Activated CD8-positive, alpha-beta memory T cell treated with anti-CD3 and anti-CD28 coated beads, Interleukin-2, amount 10 ng/mL, durations not matched to agents 7 days and 5 days (primary cell): ENCODE data around the gene ILK. TPM values are rescaled to one million over a fixed set of nuclear protein-coding genes. Genes with fewer than 3 reads are reported as not detected.
A peak's percentile ranks its signal among the peaks of the same experiment; 100 is the strongest.

ENCODE experiments used
- ATAC-seq: fragments of 150-1000 bp; cut with Tn5 transposase; one replicate; pipeline ENCODE4 v1.10.0; 2021; ENCODE audit warnings: moderate library complexity
- CTCF ChIA-PET: fragments of 350-600 bp; sonication (Branson Sonifier 250); formaldehyde crosslinking; loops from one replicate; lab custom pipeline; 2021; ENCODE audit warnings: antibody characterized with exemption; lab: Charles Lee
- DNase-seq: peaks from one replicate; pipeline ENCODE4 v3.0.0-alpha.2; 2020
- H3K27ac Mint-ChIP-seq: one replicate; pipeline ENCODE4 v1.8.0; 2021; ENCODE audit warnings: mild to moderate bottlenecking, mixed read lengths
- H3K27me3 Mint-ChIP-seq: one replicate; pipeline ENCODE4 v1.8.0; 2021; ENCODE audit warnings: mixed read lengths
- H3K36me3 Mint-ChIP-seq: one replicate; pipeline ENCODE4 v1.8.0; 2021; ENCODE audit warnings: mild to moderate bottlenecking, mixed read lengths
- H3K4me1 Mint-ChIP-seq: one replicate; pipeline ENCODE4 v1.8.0; 2021; ENCODE audit warnings: mixed read lengths
- H3K4me3 Mint-ChIP-seq: one replicate; pipeline ENCODE4 v1.8.0; 2021; ENCODE audit warnings: mild to moderate bottlenecking, moderate library complexity, mixed read lengths
- H3K9me3 Mint-ChIP-seq: one replicate; pipeline ENCODE4 v1.8.0; 2022; ENCODE audit warnings: low read depth, mixed read lengths
- total RNA-seq, 2 experiments: library from RNA; stranded (reverse); gene quantifications; one replicate each; pipeline ENCODE4 v1.2.3, GENCODE V29; 2021

Gene ILK
- total RNA-seq, 2 experiments from 2014 or later = 151 to 161 TPM

- Mint-ChIP-seq H3K4me1 (peaks cover 19% of the 10 kb centered on the region), H3K27ac (no peak overlapping the region)
- no peak for ATAC-seq
These were observed 20.1 kb downstream of the ILK start for GRCh38 chr11:6623391-6624363.

GRCh38 chr11:6625156-6625831 lies 21.7 kb downstream of the ILK start:
- Mint-ChIP-seq H3K9me3 (no peaks in the 10 kb centered on the region), H3K4me1 (peaks cover 19% of the 10 kb centered on the region), H3K27me3 (no peaks in the 10 kb centered on the region), H3K4me3 (no peak overlapping the region), H3K36me3 (no peaks in the 10 kb centered on the region), H3K27ac (no peak overlapping the region)
- ATAC-seq = no peak
- DNase-seq = no peak
- CTCF ChIA-PET = interaction anchor here (1.1 to 1.5 kb wide), 2 partner anchors 13 to 80 kb away, joined by 3 read pairs; no protein-coding TSS in a partner anchor

More at GRCh38 chr11:6623391-6624363, 20.1 kb downstream of the ILK start:
- no peaks in the 10 kb centered on the region for H3K27me3 Mint-ChIP-seq
- no peaks in the 10 kb centered on the region for H3K36me3 Mint-ChIP-seq
- CTCF ChIA-PET = interaction anchor here (1.2 to 1.7 kb wide), 3 partner anchors 11 to 82 kb away, joined by 3 to 8 read pairs (median 5); partner anchors contain the start of gene TAF10
- no peak overlapping the region for H3K4me3 Mint-ChIP-seq
- no peak for DNase-seq
- no peaks in the 10 kb centered on the region for H3K9me3 Mint-ChIP-seq

DNA sequence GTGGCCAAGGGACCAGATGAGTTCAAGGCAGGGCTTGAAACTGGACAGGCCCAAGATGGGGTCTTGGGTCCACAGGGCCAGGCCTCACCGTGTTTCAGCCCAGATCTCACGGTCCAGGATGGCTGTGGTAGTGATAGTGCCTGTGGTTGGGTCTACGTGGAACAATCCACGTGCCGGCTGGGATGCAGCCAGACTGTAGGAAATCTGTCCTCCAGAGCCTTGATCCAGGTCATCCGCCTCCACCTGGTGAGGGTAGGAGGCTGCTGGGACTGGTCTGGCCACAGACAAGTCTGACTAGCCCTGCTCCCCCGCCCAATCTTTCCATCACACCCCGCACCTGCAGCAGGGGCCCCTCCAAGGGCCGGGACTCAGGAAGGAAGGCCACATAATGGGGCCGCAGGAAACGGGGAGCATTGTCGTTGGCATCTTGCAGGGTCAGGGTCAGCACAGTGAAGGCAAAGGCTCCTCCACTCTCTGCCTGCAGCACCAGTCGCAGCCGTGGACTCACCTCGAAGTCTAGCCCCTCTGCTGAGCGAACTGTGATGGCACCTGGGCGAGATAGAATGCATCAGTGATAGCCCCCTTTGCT lies 22.4 kb downstream of the ILK start:
- CTCF ChIA-PET = interaction anchor here (1.1 to 2.0 kb wide), 3 partner anchors 13 to 42 kb away, joined by 3 to 9 read pairs (median 6); partner anchors contain the start of gene TAF10
- no peak overlapping the region for H3K27ac Mint-ChIP-seq
- ATAC-seq = no peak
- H3K9me3 Mint-ChIP-seq = no peaks in the 10 kb centered on the region
- no peak overlapping the region for H3K4me3 Mint-ChIP-seq
- no peaks in the 10 kb centered on the region for H3K27me3 Mint-ChIP-seq
- peaks cover 19% of the 10 kb centered on the region for H3K4me1 Mint-ChIP-seq
- no peaks in the 10 kb centered on the region for H3K36me3 Mint-ChIP-seq
- DNase-seq = no peak

DNA sequence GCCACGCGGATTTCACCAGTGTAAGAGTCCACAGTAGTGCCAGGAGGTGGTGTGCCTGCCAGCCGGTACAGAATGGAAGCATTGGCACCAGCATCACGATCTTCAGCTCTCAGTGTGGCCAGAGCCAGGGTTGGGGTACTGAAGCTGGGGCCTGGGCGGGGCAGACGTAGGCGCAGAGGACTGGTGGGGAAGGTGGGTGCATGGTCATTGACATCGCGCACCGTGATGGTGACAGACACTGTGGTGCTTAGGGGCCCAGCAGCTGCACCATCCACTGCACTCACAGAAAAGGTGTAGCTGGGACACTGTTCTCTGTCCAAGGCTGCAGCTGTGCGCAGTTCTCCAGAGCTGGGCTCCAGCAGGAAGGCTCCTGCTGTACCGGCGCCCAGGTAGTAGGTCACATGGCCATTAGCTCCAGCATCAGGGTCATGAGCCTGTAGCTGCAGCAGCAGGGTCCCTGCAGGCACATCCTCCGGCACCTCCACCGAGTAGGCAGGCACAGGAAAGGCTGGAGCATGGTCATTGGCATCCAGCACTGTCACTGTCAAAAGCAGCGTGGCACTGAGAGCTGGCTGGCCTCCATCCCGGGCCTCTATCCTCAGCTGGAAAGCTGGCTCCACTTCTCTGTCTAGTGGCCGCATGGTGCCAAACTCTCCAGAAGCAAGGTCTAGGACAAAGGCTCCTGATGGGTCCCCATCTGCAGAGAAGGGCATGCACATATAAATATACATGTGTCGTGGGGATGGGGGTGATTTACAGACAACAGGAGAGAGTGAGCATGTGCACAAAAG lies 23.6 kb downstream of the ILK start:
- ATAC-seq = no peak
- peaks cover 20% of the 10 kb centered on the region for H3K4me1 Mint-ChIP-seq

GRCh38 chr11:6627762-6628241 lies 24.2 kb downstream of the ILK start:
- CTCF ChIA-PET = interaction anchor here (0.9 to 2.0 kb wide), 8 partner anchors 8 to 56 kb away, joined by 3 to 9 read pairs (median 4); partner anchors contain the start of genes MRPL17, TAF10 and TPP1
- peaks cover 21% of the 10 kb centered on the region for H3K4me1 Mint-ChIP-seq
- H3K27me3 Mint-ChIP-seq = no peaks in the 10 kb centered on the region
- no peaks in the 10 kb centered on the region for H3K36me3 Mint-ChIP-seq
- peak overlapping the region; percentile 37 for H3K4me3 Mint-ChIP-seq
- no peaks in the 10 kb centered on the region for H3K9me3 Mint-ChIP-seq
- no peak for DNase-seq
- peak; percentile 79 for ATAC-seq
- H3K27ac Mint-ChIP-seq = peak overlapping the region; percentile 82

More for the DNA sequence above, 23.6 kb downstream of the ILK start:
- CTCF ChIA-PET = interaction anchor here (0.7 to 2.0 kb wide), 9 partner anchors 8 to 56 kb away, joined by 3 to 9 read pairs (median 3); partner anchors contain the start of genes MRPL17, TAF10 and TPP1
- H3K9me3 Mint-ChIP-seq = no peaks in the 10 kb centered on the region
- DNase-seq = no peak
- H3K4me3 Mint-ChIP-seq = peak overlapping the region; percentile 37
- no peaks in the 10 kb centered on the region for H3K27me3 Mint-ChIP-seq
- H3K36me3 Mint-ChIP-seq = no peaks in the 10 kb centered on the region
- peak overlapping the region; percentile 82 for H3K27ac Mint-ChIP-seq

DNA sequence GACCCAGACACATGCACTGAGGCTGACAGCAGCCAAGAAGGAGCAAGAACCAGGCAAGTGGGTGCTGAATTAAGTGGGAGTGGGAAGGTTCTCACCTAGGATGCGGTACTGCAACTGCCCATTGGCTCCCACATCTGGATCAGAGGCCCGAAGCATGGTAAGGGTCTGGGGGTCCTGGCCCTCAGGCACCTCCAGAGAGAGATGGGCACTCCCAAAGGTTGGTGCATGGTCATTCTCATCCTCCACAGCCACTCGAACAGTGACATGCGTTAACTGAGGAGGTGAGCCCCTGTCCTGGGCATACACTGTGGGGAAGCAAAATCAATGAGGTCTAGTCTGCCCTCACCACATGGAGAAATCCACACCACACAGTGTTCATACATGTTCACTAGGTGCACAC lies 25.0 kb downstream of the ILK start:
- H3K27ac Mint-ChIP-seq = no peak overlapping the region
- peaks cover 21% of the 10 kb centered on the region for H3K4me1 Mint-ChIP-seq
- H3K9me3 Mint-ChIP-seq = no peaks in the 10 kb centered on the region
- H3K36me3 Mint-ChIP-seq = no peaks in the 10 kb centered on the region
- CTCF ChIA-PET = interaction anchor here (1.0 to 1.4 kb wide), 5 partner anchors 10 to 55 kb away, joined by 3 to 7 read pairs (median 4); partner anchors contain the start of genes MRPL17 and TPP1
- DNase-seq (no peak), ATAC-seq (no peak)
- H3K27me3 Mint-ChIP-seq = no peaks in the 10 kb centered on the region
- H3K4me3 Mint-ChIP-seq = no peak overlapping the region

GRCh38 chr11:6629573-6629891 lies 26.0 kb downstream of the ILK start:
- H3K4me1 Mint-ChIP-seq = peaks cover 21% of the 10 kb centered on the region
- ATAC-seq (no peak), DNase-seq (no peak)
- CTCF ChIA-PET = interaction anchor here (1.0 to 1.4 kb wide), 3 partner anchors 11 to 39 kb away, joined by 4 to 7 read pairs (median 4); partner anchors contain the start of gene TPP1
- no peaks in the 10 kb centered on the region for H3K36me3 Mint-ChIP-seq
- no peaks in the 10 kb centered on the region for H3K9me3 Mint-ChIP-seq
- no peak overlapping the region for H3K4me3 Mint-ChIP-seq
- no peaks in the 10 kb centered on the region for H3K27me3 Mint-ChIP-seq
- H3K27ac Mint-ChIP-seq = no peak overlapping the region

DNA sequence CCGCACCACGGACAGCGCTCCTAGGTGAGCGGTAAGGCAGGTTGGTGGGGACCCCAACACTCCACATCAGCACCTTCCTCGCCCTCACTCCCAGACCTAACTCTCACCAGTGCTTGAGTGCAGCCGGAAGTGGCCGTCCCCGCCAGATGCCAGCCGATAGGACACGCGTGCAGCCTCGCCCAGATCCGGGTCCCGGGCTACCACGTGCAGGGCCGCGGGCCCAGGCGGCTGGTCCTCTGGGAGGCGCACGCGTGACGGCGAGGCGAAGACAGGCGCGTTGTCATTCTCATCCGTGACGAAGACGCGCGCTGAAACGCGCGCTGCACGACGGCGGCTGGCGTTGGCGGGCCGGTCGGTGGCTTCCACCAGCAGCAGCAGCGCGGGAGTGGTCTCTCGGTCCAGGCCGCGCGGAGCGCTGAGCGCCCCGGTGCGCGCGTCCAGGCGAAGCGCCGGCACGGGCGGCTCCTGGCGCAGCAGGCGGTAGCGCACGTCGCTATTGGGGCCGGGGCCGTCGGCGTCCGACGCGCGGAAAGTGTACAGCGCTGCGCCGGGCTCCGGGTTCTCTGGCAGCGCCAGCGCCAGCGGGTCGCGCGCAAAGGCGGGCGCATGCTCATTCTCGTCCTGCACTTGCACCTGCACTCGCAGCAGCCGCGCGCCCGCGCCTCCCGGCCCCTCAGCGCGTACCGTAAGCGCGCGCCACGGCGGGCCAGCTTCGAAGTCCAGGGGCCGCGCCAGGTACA lies 26.5 kb downstream of the ILK start:
- H3K27me3 Mint-ChIP-seq = no peaks in the 10 kb centered on the region
- no peak overlapping the region for H3K27ac Mint-ChIP-seq
- H3K4me1 Mint-ChIP-seq = peaks cover 21% of the 10 kb centered on the region
- H3K36me3 Mint-ChIP-seq = no peaks in the 10 kb centered on the region
- H3K9me3 Mint-ChIP-seq = no peaks in the 10 kb centered on the region
- ATAC-seq (no peak), DNase-seq (no peak)
- CTCF ChIA-PET = interaction anchor here (2.2 kb wide), 1 partner anchor 99 kb away, joined by 5 read pairs; no protein-coding TSS in a partner anchor
- H3K4me3 Mint-ChIP-seq = no peak overlapping the region

DNA sequence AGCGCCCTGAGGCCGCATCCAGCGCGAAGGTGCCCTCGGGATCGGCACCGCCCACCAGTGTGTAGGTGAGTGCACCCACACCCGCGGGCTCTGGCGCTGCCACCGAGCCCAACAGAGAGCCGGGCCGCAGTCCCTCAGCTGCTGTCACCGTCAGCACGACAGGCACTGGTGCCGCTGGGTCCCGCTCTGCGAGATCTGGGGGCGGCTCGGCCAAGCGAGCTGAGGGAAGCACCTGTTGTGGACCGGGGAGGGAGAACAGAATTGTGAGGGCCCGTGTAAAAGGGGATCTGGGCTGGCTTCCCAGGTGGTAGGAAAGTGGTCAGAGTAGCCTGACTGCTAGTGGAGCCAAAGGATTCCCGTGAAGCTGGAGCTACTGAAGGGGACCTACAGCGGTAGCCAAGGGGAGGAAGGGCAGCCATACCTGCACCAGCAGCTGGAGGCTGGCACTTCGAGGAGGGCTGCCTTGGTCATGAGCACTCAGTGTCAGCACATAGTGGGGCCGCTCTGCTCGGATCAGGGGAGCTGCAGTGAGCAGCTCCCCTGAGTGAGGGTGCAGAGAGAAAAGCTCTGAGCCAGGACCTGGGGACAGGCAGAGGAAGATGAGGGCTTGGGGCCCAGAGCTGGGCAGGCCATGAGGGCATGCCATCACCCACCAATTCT lies 27.2 kb downstream of the ILK start:
- Mint-ChIP-seq H3K36me3 (no peaks in the 10 kb centered on the region), H3K4me3 (no peak overlapping the region), H3K9me3 (no peaks in the 10 kb centered on the region), H3K4me1 (peaks cover 21% of the 10 kb centered on the region), H3K27ac (no peak overlapping the region), H3K27me3 (no peaks in the 10 kb centered on the region)
- CTCF ChIA-PET = interaction anchor here (2.2 kb wide), 1 partner anchor 100 kb away, joined by 5 read pairs; no protein-coding TSS in a partner anchor
- DNase-seq (no peak), ATAC-seq (no peak)

DNA sequence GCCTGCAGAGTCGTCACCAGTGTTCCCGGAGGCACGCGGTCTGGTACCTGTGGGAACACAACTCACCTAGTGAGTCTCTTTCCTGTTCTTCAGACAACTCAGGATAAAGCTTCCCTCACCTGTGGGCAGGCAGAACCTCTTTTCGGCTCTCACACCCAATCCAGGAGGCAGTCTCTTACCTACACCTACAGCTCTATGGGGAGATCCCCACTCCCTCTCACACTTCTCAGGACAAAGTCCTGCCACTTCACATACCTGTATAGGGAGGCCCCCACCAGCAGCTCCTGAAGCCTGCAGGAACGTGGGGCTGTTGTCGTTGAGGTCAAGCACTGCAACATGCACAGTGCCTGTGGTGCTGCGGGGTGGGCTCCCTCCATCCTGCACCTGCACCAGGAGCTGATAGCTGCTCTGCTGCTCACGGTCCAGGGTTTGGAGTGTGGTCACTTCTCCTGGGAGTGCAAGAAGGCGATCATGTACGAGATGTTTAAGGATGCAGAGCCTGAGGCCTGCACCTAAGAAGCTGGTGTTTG lies 27.9 kb downstream of the ILK start:
- no peak overlapping the region for H3K27ac Mint-ChIP-seq
- H3K9me3 Mint-ChIP-seq = no peaks in the 10 kb centered on the region
- H3K4me3 Mint-ChIP-seq = no peak overlapping the region
- H3K36me3 Mint-ChIP-seq = no peaks in the 10 kb centered on the region
- H3K4me1 Mint-ChIP-seq = peaks cover 20% of the 10 kb centered on the region
- CTCF ChIA-PET = interaction anchor here (2.2 kb wide), 1 partner anchor 100 kb away, joined by 5 read pairs; no protein-coding TSS in a partner anchor
- ATAC-seq = no peak
- DNase-seq = no peak
- no peaks in the 10 kb centered on the region for H3K27me3 Mint-ChIP-seq
